ENCODE data around the gene IGF1.
"Not testable (repeated sequence)": the region's sequence is repeated elsewhere in the genome, so short reads cannot be mapped to it uniquely, and the experiment has no call there.

The IGF1 gene

DNA sequence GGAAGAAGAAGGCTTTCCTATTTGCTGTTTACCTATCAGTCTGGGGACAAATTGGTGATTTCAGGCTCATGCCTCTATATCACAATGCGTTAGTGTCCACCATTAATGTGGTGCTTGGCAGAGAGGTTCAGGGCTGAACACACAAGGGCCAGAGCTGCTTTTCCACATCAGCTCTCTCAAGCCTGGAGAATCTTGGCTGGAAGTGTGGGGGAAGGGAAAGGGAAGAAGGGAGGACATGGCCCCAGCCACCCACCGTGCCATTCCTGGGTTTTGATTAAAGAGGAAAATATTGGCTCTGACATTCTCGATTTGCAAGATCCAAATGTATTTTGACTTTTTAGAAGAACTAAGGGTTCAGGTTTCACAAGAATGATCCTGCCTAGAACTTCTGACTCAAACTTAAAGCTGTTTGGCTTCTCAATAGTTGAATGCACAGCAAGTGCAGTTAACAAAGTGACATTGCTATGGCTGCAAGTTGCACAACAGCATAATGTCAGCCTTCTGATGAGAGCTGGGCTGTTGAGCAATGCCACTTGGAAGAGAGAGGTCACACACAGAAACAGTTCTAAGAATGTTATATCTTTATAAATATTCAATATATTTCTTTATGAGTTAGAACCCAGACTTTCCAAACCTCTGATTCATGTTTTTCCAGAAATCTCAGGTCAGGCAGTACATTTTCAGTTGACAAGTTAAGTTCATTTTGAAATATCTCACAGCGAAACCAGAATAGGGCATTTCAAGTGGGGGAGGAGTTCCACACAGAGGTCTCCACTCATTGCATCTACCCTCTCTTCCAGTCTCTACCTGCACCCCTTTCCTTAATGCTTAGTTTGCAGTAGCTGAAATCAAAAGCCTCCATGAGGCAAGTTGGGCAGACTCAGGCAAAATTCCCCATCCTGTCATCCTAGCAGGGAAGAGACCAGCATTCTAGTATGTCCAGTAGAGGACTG is 25.3 kb downstream of the IGF1 start:
- peak; percentile 27 to 40 for DNase-seq

DNA sequence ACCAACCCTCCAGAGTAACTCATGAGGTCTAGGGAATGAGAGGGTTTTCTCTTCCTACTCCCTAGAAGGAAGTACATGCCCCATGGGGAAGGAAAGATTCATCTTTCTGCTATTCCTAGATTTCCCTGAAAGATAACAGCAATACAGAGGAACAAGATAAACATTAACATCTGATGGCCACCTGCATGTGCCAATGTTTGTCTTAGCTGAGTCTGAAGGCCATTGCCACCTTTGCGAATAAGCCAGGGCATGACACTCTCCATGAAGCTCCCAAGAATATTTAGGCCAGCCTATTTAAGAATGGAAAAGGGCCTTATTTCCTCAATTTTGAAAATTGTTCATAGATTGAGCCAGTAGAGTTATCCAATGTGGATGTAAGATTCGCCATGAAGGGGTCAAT is 26.0 kb downstream of the IGF1 start:
- no peak for DNase-seq

DNA sequence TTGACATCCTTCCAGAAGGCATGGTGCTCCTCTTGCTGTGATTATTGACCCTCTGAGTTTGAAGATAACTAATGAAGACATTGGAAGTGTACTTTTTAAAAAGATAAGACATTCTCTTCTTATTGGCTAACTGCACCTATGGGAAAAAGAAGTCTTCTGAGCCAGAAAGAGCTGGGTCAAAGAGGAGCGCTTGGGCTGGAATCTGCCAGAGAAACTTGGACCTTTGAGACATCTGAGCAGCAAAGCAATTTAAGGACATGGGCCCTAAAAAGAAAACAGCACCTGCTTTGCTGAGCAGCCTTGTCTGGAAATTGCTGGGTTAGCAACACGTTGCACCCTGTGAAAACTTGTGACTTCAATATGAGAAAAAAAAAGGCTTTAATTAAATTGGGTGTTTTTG is 27.8 kb downstream of the IGF1 start:
- DNase-seq: no peak

DNA sequence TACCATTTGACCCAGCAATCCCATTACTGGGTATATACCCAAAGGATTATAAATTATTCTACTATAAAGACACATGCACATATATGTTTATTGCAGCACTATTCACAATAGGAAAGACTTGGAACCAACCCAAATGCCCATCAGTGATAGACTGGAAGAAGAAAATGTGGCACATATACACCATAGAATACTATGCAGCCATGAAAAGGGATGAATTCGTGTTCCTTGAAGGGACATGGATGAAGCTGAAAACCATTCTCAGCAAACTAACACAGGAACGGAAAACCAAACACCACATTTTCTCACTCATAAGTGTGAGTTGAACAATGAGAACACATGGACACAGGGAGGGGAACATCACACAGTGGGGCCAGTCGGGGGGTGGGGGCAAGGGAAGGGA is 31.3 kb downstream of the IGF1 start:
- not testable (repeated sequence) for DNase-seq

DNA sequence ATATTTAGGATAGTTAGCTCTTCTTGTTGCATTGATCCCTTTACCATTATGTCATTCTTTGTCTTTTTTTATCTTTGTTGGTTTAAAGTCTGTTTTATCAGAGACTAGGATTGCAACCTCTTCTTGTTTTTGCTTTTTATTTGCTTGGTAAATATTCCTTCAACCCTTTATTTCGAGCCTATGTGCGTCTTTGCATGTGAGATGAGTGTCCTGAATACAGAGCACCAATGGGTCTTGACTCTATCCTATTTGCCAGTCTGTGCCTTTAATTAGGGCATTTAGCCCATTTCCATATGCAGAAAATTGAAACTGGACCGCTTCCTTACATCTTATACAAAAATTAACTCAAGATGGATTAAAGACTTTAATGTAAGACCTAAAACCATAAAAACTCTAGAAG is 32.9 kb downstream of the IGF1 start:
- DNase-seq: not testable (repeated sequence)

DNA sequence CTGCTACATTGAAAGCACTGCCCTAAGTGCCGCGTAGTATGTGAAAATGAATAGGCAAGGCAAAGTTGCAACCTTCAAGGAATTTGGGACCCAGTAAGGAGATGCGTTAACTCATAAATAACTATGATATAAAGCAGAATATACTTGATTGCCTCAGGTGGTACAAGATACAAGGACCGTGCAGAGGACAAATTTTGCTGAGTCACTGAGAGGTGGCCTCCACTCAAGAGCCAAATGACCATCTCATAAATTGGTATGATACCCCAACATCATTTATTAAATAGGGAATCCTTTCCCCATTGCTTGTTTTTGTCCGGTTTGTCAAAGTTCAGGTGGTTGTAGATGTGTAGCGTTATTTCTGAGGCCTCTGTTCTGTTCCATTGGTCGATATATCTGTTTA is 35.7 kb downstream of the IGF1 start:
- DNase-seq: no peak

DNA sequence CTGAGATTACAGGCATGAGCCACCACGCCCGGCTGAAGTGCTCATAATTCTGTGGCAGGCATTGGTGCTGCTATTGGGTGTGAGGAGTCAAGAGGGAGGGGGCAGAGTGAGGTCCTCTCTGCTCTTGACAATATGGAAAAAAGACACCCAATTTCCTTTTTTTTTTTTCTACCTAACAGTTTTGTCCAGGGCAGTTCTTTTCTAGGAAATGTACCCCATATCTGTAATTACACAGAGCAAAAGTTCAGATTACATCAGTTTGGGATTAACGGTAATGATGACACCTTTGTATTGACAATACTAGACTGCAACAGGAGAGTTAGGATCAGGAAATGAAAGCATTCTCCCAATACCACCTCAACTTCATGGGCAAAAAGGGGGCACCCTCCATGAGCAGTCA is 36.3 kb downstream of the IGF1 start:
- DNase-seq: no peak

DNA sequence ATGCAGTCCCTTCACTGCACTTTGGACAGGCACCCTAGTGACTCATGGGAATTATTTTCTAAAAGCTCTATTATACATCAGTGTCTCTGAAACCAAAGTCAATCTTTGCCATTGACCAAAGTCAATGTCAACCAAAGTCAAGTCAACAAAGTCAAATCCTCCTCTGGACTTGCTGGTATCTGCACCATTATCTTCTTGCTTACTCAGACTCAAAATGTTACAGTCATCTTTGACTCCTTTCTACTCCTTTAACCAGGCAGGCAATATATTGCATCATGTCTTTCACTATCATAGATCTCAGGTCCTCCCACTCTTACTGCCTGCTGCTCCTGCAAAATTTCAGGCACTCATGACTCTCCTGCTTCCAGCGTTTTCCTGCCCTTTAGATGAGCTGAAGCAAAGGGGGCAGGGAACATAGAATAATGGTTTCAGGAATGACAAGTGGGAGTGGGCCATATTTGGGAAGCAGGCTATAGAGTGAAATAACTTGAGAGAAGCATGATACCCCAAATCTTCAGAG is 39.2 kb downstream of the IGF1 start:
- DNase-seq: no peak

DNA sequence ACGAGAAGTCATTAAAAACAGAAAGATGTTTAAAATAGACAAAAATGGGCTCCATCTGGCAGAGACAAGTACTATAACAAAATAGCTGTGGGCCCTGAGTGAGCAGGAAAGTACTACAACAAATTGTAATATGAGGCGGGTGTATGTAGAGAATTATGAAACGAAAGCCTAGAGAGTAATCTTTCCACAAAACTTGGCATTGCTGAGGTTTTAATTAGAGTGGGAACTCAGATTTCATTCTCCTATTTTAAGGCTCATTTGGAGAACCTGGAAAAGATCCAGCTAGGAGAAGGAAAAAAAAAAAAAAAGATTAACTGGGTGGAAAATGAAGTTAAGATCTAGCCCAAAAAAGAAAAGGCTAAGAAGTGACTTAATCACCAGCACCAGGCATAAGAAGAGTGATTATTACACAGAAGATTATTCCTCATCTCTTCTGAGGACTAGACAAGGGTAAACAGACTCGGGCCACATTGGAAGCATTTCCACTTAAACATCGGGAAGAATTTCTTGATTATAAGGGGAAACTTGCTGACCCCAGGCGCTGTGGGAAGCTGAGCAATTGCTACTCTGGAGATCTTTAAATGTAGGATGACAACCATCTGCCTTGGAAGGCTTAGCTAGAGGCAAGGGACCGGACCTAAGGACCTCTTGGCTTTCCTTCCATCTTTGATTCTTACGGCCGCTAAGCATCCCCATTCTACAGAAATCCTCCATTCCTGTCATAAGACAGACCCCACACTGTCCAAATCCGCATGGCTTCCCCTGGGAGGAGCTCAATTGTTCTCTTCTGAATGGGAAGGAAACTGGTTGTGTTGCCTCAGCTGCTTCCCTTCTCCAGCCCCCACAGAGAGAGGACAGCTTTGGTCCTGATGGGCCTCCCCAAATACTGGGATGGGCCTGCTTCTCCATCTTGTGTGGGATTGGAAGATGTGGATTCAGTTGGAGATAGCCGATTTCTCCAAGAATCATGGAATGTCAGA is 40.6 kb downstream of the IGF1 start:
- DNase-seq: no peak

DNA sequence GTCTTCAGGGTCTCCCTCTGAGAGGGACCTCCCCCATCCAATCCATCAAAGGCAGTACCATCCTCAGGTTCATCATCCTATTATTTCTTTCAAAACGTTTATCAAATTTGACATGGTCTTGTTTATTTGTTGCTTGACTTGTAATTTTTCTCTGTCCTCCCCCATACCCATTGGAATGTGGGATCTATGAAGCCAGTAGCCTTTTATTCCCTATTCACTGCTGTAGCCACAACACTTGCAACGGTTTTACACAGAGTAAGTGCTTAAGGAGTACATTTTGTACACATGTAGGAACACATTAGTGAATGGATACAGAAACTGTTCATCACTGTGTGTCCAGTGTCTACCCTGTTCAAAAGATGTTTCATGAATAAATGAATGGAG is 41.5 kb downstream of the IGF1 start:
- no peak for DNase-seq

DNA sequence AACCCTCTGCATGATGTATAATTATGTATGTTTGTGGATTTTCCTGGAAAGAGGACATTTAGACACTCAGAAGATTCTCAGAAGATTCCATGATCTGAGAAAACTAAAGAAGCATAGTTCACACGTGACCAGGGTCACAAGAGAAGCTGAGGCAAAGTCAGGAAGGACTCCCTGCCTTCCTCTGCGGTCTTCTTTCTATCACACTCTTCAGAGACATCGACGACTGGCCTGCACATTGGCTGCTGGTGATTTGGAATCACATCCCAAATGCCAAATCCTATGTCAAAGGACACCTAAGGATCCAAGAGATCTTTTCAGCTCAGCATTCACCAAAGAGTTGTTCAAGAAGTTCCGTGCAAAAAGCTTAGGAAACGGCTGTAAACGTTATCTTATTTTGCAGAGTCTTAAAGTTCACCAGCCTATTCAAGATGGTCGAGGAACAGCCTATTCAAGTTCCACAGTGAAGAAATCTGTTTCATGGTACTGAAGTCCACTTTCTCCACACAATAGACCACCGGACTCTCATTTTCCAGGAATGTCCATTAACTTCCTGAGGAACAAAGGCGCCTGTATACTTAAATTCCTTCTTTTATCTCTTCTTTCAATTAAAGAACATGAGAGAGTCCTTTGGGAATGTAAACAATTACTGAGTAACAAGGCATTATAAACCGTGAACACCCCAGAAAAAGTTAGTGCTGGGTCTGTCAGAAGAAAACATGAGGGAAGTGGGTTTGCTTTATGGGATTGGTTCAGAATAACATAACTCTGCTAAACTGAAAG is 42.1 kb downstream of the IGF1 start:
- no peak for DNase-seq

DNA sequence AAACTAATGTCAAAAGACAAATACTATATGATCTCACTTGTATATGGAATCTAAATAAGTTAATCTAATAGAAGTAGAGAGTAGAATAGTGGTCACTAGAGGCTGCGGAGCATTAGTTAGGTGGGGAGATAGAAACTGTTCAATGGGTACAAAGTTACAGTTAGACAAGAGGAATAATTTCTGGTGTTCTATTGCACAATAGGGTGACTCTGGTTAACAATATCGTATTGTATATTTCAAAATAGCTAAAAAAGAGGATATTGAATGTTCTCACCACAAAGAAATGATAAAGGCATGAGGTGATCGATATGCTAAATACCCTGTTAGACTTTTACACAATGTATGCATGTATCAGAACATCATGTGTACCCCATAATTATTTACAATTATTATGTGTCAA is 42.9 kb downstream of the IGF1 start:
- DNase-seq: no peak

DNA sequence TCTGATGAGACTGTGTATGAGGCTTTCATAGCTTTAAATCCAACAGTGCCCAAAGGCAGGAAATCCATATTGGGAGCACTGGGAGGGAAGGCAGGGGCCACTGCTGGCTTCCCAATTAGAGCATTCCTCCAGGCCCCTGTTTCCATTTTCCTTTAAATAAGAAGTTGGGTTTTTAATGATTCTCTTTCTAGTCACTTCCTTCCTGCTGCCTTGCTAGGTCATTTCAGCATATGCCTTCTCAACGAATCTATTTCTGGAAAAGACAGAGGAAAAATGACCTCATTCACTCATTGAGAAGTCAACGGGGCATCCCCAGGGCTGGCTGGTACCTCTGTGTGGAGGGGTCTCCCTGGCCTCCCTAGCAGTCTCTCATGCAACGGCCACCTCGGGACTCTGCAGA is 43.5 kb downstream of the IGF1 start:
- no peak for DNase-seq

DNA sequence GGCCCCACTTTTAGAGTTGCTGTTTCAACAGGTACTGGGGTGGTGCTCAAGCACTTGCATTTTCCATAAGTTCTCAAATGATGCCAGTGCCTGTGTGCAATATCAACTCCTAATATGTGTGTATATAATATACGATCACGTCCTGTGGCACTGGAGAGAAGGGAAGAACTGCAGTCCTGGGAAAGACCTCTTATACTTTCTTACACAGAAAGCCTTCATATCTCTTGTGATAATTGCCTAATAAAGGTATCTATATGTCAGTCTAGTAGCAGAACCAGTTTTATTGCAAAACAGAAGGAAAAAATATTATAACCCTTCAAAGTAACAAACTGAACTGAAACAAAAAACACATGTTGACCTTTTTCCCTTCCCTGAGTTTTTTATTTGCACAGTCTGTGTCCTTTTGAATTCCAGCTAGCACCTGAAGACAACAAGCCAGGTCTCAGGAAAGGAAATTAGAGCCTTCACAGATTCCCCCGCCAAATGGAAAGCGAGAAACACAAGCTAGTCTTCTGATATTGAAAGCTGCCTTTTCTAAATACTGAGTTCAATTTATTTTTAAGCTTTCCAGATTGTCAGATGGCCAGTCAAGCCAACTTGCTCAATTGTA is 44.4 kb downstream of the IGF1 start:
- no peak for DNase-seq

DNA sequence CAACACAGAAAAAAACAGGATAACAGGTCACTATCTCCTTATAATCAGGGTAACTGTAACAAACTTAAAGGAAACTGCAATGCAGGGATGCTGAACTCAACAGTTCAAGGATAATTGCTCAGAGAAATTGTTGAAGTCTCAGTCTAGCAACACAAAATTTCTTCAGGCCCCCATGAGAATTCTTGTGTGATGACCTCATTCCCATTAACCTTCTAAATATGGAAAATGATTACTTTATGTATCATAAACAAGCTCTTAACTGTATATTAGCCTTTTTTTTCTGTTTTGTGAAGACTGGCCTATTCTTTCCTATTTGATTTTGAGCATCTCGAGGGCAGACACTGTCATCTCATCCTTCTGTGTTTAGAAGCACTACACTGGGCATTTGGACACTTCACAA is 47.1 kb downstream of the IGF1 start:
- DNase-seq: no peak

DNA sequence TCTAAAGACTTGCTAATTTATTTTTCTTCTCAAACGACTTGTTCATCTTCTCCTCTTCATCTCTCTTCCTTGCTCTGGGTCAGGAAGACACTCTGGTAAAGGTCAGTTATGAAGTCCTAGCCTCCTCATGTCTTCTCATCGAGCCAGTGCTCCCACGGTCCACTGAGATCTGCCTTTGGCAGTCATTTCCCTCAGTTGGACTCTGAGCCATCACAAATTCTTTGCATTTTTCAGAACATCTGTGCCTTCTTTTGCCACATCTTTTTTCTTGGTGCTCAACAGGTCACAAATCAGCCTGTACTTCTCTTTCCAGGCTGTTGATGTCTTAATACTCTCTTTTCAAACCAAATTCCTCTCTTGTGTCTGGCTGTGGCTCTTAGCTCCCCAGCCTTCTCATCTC is 49.7 kb downstream of the IGF1 start:
- DNase-seq: no peak

DNA sequence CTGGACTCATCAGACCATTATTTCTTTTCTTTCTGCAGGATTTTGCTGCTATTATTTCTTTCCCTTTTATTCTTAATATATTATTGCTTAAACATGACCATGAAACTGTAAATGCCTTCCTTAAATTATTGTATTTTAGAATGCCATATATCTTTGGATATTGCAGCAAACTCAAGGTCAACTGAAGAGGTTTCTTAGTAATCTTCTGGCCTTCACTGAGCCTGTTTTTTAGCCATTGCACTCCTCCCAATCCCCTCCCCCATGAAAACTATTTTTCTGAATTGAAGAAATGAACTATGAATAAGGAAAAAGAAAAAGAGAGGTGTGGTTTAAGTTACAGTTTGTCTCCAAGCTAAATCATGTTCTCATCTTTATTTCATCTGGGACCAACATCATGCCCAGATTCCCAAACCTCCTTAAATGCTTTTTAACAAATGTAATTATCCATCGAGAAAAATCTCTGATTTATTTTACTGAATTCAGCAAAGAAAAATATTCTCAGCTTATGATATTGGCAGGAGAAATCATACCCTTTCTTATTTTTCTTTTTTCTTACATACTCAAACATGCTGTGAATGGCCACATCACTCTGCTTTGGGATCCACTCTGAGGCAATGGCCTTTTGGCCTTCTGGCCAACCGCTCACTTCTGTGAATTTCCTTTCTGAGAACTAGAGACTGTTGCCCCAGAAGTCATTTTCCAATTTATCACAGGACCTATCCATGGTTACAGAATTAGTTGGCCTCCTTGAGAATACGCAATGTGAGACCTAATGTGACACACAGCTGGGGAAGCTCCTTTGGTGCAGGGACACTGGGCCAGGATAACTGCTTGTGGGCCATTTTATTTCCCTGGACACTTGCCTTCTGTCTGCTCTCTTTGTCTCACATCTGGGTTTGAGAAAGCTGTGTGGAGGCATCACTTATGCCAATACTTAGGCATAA is 50.9 kb downstream of the IGF1 start:
- no peak for DNase-seq

DNA sequence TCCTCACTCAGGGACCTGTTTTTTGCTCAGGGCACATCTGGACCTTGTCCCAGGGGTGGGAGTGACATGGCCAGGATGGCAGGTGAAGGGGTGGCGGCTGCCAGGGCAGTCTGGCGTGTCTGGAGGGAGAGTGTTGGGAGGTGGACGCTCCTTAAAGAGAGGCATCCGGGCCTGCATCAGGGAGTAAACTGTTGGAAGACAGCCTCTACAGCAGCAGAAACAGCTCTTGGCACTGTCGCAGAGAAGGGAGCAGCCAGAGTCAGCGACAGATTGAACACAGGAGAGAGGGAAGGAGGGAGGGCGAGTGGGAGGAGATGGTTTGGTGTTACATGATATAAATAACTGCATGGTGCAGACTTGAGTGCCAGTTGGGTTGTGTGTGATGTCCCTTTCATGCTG is 52.8 kb downstream of the IGF1 start:
- no peak for DNase-seq

DNA sequence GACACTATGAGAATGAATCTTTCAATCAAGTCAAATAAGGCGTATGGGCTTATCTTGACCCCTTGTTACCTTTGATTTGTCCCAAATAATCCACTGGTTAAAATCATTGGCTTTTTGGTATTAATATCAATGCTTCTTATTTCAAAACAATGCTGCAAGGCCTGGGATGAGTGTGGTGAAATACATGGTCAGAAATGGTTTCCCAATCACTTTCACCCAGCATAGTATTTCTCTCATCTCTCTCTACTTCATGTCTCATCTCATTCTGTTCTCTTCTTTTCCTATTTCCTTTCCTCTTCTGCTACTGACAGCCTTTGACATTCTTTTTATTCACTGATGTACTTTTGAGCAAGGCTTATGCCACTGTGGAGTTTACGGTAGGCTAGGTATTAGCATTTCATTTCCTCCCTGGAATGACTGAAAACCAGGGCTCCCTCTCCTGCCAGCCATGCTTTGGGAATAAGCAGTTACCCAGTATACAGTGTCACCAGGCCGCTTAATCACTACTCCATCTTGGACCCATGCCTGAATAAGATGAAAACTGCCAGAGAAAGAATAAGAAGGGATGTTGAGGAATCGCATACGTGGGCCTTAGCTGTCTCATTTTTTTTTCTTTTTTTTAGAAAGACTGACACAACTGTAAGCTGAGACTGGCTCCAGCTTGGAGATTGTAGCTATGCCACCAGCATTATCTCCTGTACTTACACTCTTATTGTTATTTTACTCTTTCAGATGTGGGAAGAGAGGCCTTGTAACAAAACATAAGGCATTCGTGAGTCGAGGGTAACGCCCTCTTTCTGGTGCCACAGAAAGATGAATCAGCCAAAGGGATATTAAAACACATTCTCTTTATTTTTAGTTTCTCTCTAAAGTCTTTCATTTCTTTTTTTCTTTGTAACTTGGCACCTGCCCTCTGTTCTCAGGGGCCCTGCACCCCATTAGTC is 53.5 kb downstream of the IGF1 start:
- no peak for DNase-seq

Data from AML-193 (cell line).